Esophagus muscularis mucosa (tissue), 4 donors: ENCODE data around the gene EXOC3L4.

Source experiments
- CTCF ChIP-seq, 3 experiments: fragments of 200-600 bp in 2 of 3; fragments of 450-650 bp in 1 of 3; sonication (generic) in 2 of 3; IDR thresholded peaks; one replicate each; pipeline ENCODE4 v1.5.1; 2017 to 2019; ENCODE audit warnings: antibody characterized with exemption in 3 of 3, mild to moderate bottlenecking in 2 of 3, moderate library complexity in 1 of 3
- EP300 ChIP-seq: sonication (generic); formaldehyde crosslinking; IDR thresholded peaks from one replicate; pipeline ENCODE4 v1.6.1; 2017; ENCODE audit warnings: antibody characterized with exemption
- POLR2A ChIP-seq: fragments of 450-650 bp; IDR thresholded peaks from one replicate; pipeline ENCODE4 v1.6.1; 2017; ENCODE audit warnings: antibody characterized with exemption, moderate library complexity, mild to moderate bottlenecking, low read depth
- POLR2AphosphoS5 ChIP-seq, 2 donors: sonication (generic); formaldehyde crosslinking; IDR thresholded peaks; one replicate each; pipeline ENCODE4 v1.6.1; 2017; ENCODE audit warnings: antibody characterized with exemption in 2 of 2

GRCh38 chr14:103125098-103126070, 30.9 kb downstream of the EXOC3L4 start:
- no peak for TF ChIP-seq CTCF (IDR thresholded peaks at IDR 0.05)
- no peak for TF ChIP-seq POLR2A
- TF ChIP-seq POLR2AphosphoS5 (IDR thresholded peaks at IDR 0.05) = no peak
- TF ChIP-seq EP300 = no peak
